ENCODE data around the gene S100PBP. TPM values are rescaled to one million over a fixed set of nuclear protein-coding genes. Genes with fewer than 3 reads are reported as not detected.
A peak's percentile ranks its signal among the peaks of the same experiment; 100 is the strongest.

Gene S100PBP
- polyA plus RNA-seq, 1 of the 3 experiments (the other 2 are of a cell fraction), result 13.2 TPM

GRCh38 chr1:32907435-32907834 lies 90.0 kb downstream of the S100PBP start:
- TF ChIP-seq EP300 (IDR thresholded peaks at IDR 0.05; ENCODE audit: borderline replicate concordance in 1 of 2, low read depth in 1 of 2, low read length in 1 of 2) (no peak), MEF2A (IDR thresholded peaks at IDR 0.05; ENCODE audit: borderline replicate concordance, low read depth) (no peak), REST (IDR thresholded peaks at IDR 0.05; ENCODE audit: low read depth, low read length) (no peak), GATA2 (CRISPR knock-in tag; IDR thresholded peaks at IDR 0.05) (no peak), YY1 (IDR thresholded peaks at IDR 0.05; ENCODE audit: low read depth) (no peak), JUND (IDR thresholded peaks at IDR 0.05) (no peak), FOSL2 (IDR thresholded peaks at IDR 0.05; ENCODE audit: borderline replicate concordance, low read depth) (no peak), TCF12 (IDR thresholded peaks at IDR 0.05) (no peak), POLR2AphosphoS5 (IDR thresholded peaks at IDR 0.05; ENCODE audit: low read depth, low read length) (no peak), RCOR1 (IDR thresholded peaks at IDR 0.05; ENCODE audit: low read length) (no peak), EZH2phosphoT487 (IDR thresholded peaks at IDR 0.05; ENCODE audit: borderline replicate concordance, low read depth) (no peak), CTCF (IDR thresholded peaks at IDR 0.05) (no peak), USF1 (IDR thresholded peaks at IDR 0.05; ENCODE audit: borderline replicate concordance, low read depth) (no peak), IRF3 (IDR thresholded peaks at IDR 0.05; ENCODE audit: low read depth, low read length) (no peak), CHD2 (IDR thresholded peaks at IDR 0.05; ENCODE audit: low read length, partially characterized antibody) (no peak)
- TF ChIP-seq, protein P1, sequence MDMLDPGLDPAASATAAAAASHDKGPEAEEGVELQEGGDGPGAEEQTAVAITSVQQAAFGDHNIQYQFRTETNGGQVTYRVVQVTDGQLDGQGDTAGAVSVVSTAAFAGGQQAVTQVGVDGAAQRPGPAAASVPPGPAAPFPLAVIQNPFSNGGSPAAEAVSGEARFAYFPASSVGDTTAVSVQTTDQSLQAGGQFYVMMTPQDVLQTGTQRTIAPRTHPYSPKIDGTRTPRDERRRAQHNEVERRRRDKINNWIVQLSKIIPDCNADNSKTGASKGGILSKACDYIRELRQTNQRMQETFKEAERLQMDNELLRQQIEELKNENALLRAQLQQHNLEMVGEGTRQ (IDR thresholded peaks at IDR 0.05; ENCODE audit: borderline replicate concordance, low read depth, low read length), result no peak
- TF ChIP-seq, protein P2, sequence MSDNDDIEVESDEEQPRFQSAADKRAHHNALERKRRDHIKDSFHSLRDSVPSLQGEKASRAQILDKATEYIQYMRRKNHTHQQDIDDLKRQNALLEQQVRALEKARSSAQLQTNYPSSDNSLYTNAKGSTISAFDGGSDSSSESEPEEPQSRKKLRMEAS (IDR thresholded peaks at IDR 0.05; ENCODE audit: low read depth), result no peak
- DNase-seq, result peak; percentile 6
- Histone ChIP-seq H3K9ac (no peak overlapping the region), H3K27me3 (ENCODE audit: insufficient read depth) (peaks cover 3% of the 10 kb centered on the region; the same call in 1 of the 2 replicates), H4K20me1 (ENCODE audit: insufficient read depth) (no peaks in the 10 kb centered on the region), H3K4me1 (ENCODE audit: control insufficient read depth in 1 of 2, insufficient read depth in 2 of 2, low read depth in 1 of 2, low read length in 1 of 2) (no peaks in the 10 kb centered on the region), H3K9me3 (no peaks in the 10 kb centered on the region), H3K4me2 (peak overlapping the region; percentile 3; the same call in 1 of the 2 replicates), H3F3A (replicated peaks; ENCODE audit: insufficient read depth) (peaks cover 4% of the 10 kb centered on the region), H3K4me3 (ENCODE audit: low read depth in 2 of 2, low read length in 1 of 2) (no peak overlapping the region), H3K9me2 (no peaks in the 10 kb centered on the region), H3K27ac (ENCODE audit: low read depth in 2 of 2, low read length in 1 of 2) (no peak overlapping the region), H3K79me2 (ENCODE audit: insufficient read depth) (no peaks in the 10 kb centered on the region), H3K36me3 (replicated peaks in 1 of 2; ENCODE audit: control insufficient read depth in 1 of 2, insufficient read depth in 2 of 2, low read length in 1 of 2) (no peaks in the 10 kb centered on the region), H2AFZ (ENCODE audit: low read depth) (peak overlapping the region; percentile 27; the same call in 1 of the 2 replicates)
- CTCF ChIA-PET, result interaction anchor here (1.3 to 2.4 kb wide), 2 partner anchors 15 to 102 kb away, joined by 3 to 13 read pairs; no protein-coding TSS in a partner anchor
- POLR2A ChIA-PET, result no interaction called here
- WGBS (ENCODE audit: low lambda C conversion rate), result 56% methylated on average over 4 of the region's 4 CpGs

Data from SK-N-SH (cell line).